G401 (cell line): ENCODE data around the gene NUP35. TPM values are rescaled to one million over a fixed set of nuclear protein-coding genes. Genes with fewer than 3 reads are reported as not detected.

ENCODE experiments used
- DNase-seq: peaks from one replicate; pipeline ENCODE4 v3.0.0-alpha.2; 2015; ENCODE audit warnings: low spot score
- in situ Hi-C: cut with HindIII; loops from 2 replicates; pipeline ENCODE4 v1.10.0; 2016; ENCODE audit warnings: low sequenced_read_pairs, mixed read lengths
- total RNA-seq: library from RNA; depleted of rRNA; stranded (reverse); fragments of >200 nt; shearing (Covaris generic); gene quantifications from 2 replicates; pipeline ENCODE4 v1.2.3, GENCODE V29; 2014; rRNA removed

Gene NUP35
- total RNA-seq, 1 experiment from 2014 or later, result 39.4 TPM

DNA sequence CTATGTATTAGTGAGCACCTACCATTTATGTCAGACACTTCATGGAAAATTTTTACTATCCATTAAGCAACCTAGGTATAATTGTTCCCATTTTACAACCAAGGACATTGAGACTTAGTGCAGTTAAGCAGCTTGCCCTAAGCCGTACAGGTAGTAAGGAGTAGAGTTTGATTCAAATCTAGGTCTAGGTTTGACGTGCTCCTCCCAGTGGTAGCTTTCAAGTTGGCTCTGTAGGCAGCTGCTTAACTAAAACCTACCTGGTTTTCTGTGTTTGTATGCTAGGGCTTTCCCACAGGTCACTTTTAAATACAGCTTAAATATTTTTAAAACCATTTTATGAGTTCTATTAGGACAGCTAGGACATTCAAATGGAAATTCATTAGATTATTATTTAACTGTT lies 69.7 kb downstream of the NUP35 start:
- no peak for DNase-seq
- in situ Hi-C loops, result no loop called here

DNA sequence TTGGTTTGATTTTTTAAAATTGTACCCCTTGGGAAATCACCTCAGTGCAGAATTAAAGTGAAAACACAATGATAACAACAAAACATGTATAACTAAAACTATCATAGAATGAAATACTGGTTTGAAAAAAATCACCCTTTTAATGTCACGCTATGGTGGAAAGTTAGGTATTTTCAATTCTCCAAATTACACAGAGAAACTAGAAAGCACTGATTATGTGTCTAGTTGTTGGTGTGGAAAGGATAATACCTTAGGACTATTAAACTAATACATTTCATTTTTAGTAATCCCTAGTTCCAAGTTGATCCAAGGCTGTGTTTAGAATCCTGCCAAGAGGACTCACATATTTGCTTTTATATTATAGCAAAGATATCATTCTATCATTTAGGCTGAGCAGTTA lies 71.2 kb downstream of the NUP35 start:
- DNase-seq, result no peak
- in situ Hi-C loops, result no loop called here

DNA sequence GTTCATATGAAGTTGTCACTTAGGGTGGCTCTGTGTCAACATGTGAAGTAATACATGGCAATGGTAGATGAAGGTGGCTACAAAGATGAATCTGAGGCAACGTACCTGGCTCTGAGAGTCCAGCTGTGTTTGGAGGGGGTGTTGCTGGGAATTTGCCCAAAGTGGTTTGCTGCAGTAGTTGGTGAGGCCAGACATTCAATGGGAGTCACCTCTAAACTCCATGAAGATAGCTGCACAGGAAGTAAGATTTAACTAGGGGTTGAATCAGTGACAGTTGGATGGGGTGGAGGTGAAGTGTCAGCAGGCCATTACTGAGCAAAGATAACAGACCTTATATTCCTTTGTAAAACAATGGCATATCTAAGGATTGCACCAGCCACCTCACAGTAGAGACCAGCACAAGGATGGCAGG lies 71.8 kb downstream of the NUP35 start:
- in situ Hi-C loops, result no loop called here
- DNase-seq, result no peak

- in situ Hi-C loops, result no loop called here
- no peak for DNase-seq
Measured at GRCh38 chr2:183204397-183204796, 80.2 kb downstream of the NUP35 start.

DNA sequence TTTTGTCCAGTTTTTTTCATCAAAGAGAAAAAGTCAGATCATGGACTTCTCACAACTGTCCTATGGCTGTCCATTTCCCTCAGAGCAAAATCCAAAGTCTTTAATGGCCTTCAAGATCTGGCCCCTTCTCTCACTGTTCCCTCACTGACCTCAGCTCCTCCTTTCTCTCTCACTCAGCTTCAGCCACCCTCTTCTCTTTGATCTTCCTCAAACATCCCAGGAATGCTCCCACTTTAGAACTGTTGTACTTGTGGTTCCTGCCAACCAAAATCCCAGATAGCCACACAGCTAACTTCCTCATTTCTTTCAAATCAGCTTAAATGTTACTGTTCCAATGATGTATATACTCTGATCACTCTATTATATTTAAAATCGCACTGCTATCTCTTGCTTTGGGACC lies 82.9 kb downstream of the NUP35 start:
- DNase-seq, result no peak
- in situ Hi-C loops, result no loop called here

GRCh38 chr2:183209395-183210028 lies 85.3 kb downstream of the NUP35 start:
- in situ Hi-C loops, result no loop called here
- no peak for DNase-seq

Other genes with a start within 250 kb of the NUP35 start
- gene NCKAP1, start 86.0 kb upstream of the NUP35 start, total RNA-seq, result 116 and 163 TPM in 2 replicates
- 3.4 and 4.6 TPM in 2 replicates for gene DUSP19, start 45.7 kb upstream of the NUP35 start, total RNA-seq